GM10266 (cell line): Measurements from ENCODE around the gene PON1.

Experiments
- DNase-seq: peaks from one replicate; pipeline ENCODE4 v3.0.0; 2012; ENCODE audit errors: extremely low spot score
- TF ChIP-seq, protein P1 (sequence below): IDR thresholded peaks from 2 replicates; pipeline ENCODE4 v1.5.1; 2012; ENCODE audit warnings: mild to moderate bottlenecking, low read depth; ENCODE audit not compliant: control insufficient read depth, insufficient read depth; ENCODE audit errors: missing control alignments

The PON1 gene

DNA sequence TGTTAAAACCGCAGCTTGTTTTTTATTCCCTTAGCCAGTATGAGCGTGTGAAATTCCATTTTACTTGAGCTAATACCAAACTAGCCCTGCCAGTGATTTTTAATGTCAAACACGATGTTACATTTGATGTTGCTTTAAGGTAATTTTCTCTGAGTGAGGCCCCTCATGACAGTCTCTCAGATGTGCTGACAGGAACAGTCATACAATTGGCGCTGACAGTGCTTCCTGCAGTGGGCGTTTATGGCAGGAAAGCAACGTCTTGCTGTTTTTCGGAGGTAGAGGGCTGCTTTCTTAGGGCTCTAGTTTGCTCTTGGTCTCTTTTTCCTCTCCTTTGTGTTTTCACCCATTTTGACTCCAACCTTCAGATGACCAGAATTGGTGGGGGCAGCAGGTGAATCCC is 19.3 kb downstream of the PON1 start:
- TF ChIP-seq, protein P1, sequence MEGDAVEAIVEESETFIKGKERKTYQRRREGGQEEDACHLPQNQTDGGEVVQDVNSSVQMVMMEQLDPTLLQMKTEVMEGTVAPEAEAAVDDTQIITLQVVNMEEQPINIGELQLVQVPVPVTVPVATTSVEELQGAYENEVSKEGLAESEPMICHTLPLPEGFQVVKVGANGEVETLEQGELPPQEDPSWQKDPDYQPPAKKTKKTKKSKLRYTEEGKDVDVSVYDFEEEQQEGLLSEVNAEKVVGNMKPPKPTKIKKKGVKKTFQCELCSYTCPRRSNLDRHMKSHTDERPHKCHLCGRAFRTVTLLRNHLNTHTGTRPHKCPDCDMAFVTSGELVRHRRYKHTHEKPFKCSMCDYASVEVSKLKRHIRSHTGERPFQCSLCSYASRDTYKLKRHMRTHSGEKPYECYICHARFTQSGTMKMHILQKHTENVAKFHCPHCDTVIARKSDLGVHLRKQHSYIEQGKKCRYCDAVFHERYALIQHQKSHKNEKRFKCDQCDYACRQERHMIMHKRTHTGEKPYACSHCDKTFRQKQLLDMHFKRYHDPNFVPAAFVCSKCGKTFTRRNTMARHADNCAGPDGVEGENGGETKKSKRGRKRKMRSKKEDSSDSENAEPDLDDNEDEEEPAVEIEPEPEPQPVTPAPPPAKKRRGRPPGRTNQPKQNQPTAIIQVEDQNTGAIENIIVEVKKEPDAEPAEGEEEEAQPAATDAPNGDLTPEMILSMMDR, result no peak
- no peak for DNase-seq

DNA sequence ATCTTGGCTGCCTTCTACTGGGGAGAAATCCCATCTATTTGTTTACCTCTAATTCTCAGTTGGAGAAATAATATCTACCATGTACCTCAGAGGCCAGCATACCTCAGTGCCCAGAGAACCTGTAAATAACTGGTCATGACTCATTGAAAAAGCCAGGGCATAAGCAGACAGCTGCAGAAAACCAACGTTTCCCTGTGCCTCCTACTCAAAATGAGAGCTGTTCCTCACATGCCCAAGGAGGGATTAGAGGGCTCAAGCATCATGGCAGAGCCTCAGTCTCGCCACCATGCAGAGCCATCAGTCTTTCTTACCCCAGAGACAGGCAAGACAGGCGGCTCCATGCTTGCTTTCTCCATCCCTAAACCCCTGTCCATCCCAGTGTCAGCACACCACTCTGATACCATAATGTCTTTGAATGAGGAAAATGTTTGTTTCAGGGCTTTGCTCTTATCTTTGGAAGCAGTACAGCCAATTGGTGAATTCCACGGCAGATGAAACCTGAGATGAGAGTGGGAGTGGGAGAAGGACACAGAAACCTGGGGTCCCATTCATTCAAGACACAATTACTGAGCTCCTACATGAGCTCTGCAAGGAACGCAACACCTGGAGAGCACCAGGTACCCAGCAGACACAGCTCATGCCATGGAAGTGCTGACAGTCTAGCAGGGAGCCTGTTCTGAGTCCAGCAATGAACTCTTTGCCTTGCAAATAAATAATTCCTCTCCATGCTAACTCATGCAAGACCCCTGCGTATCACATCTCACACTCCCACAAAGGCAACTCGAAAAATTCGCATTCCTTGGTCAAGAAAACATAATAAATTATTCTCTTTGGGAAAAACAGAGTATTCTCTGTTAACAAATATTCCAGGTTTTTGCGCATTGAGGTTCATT is 21.1 kb downstream of the PON1 start:
- no peak for DNase-seq
- TF ChIP-seq, protein P1, result no peak

DNA sequence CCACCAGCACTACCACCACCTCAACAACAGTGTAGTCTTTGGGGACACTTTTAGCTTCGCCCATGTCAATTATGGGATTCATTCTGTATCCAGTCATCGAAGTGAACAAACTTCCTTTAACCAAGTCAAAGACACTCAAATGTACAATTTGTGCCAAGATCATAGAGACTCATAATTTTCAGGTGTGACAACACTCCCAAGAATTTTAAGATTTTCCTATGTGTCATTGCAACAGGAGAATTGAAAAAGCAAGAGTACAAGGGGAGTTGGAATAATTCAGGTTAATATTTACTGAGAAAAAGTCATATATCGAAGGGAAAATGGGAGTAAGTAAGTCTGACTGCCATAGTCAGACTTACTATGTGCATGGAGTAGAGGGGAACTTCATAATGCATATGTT is 26.2 kb downstream of the PON1 start:
- DNase-seq, result no peak
- TF ChIP-seq, protein P1, result no peak

DNA sequence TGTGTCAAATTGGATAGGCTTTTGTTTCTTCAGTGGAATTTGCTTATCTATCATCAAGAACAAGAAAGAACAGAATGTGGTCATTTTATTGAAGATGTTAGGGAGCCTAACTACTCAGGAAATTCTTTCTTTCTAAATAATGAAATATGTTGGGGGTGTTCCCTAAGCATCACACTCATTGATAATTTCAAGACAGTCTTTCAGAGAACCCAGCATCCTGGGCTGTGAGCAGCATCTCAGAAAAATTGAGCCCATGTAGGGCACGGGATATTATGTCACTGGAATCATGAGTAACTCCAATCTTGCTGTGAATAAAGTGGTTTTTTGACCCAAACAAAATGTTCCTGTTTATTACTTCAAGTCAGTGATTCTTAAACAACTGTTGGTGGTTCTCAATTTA is 27.3 kb downstream of the PON1 start:
- TF ChIP-seq, protein P1, result no peak
- no peak for DNase-seq

DNA sequence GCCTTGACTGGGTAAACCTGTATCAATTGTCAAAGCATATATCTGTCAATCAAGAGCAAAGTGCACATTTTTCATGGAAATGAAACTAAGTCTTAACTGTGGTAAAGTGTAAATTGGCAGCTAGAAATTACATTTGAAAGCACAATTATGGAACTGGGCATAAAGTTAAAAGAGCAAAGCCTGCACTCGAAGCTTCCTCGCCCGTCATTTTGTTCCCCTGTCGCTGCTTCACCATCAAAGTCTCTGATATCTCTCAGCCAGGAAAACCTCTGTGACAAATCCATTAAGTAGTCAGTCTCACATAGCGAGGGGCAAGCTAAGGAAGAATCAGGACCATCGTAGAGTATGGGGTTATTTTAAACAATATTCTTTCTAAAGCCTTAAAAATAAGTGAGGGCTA is 27.9 kb downstream of the PON1 start:
- no peak for DNase-seq
- TF ChIP-seq, protein P1, result no peak

DNA sequence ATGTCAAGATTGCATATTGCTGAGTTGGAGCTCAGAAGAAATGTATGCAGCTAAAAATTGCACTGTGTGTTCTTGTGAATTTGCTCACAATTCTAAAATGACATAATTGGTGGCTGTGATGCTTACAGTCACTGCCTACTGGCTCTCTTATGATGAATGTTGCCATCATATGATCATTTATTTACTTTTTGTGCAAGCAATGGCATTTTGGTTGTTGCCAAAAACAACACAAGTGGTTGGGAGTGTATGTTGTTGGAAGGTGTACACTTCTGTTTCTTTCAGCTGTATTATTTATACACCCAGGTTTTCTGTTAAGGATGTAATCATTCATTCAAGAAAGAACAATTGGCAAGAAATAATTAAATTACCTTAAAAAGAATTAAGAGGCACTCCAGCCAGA is 28.9 kb downstream of the PON1 start:
- DNase-seq, result no peak
- TF ChIP-seq, protein P1, result no peak

DNA sequence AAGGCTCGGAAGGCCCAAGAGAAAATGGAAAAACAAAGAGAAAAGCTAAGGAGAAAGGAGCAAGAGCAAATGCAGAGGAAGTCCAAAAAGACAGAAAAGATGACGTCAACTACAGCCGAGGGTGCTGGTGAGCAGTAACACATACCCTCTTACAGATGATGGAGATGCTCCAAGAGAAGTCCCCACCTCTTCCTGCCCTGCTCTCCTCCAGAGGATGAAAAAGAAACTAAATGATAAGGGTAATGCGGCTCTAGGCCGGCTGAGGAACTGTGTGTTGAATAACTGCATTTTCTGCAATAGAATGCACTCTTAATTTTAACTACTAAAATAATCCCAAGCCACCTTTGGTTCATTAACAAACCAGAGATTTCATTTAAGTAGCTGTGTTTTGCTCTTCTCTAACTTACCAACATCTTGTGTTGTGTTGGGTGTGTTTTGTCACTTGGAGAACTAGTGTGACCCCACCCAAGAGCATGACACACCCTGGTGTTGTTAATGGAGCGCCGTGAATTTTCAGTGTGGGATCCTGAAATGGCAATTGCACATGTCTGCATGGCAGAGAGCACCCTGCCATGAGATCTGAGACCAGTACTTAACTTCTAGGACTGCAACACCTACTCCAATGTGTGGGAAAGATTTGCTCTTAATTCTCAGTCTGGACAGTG is 34.0 kb downstream of the PON1 start:
- no peak for DNase-seq
- TF ChIP-seq, protein P1, result no peak
